ENCODE results near the gene GABBR1.
A peak's percentile ranks its signal among the peaks of the same experiment; 100 is the strongest.

The GABBR1 gene

DNA sequence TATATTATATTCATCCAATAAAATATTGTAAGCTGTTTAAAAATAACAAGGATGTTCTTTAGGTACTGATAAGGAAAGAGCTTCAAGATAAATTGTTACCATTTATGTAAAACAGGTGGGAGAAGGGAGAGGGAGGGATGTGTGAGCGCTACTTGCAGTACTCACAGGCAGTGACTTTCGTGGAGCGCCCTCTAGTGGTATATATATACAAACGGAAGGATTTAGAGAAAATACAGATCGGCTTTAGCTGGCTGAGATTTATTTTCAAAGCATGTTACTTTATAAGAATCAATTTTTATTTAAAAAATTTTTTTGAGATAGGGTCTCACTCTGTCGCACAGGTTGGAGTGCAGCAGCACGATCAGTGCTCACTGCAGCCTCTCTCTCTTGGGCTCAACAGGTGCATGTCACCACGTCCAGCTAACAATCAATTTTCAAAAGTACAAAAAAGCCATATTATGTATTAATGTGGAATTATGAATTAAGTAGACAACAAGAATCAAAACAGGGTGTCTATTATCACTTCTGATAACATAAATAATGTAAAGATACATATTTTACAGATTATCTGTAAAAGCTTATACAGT, 20.6 kb upstream of the GABBR1 start:
- peak; percentile 47 for DNase-seq (ENCODE audit: low spot score)

GRCh38 chr6:29652198-29652584, 19.2 kb upstream of the GABBR1 start:
- DNase-seq (ENCODE audit: low spot score): no peak

DNA sequence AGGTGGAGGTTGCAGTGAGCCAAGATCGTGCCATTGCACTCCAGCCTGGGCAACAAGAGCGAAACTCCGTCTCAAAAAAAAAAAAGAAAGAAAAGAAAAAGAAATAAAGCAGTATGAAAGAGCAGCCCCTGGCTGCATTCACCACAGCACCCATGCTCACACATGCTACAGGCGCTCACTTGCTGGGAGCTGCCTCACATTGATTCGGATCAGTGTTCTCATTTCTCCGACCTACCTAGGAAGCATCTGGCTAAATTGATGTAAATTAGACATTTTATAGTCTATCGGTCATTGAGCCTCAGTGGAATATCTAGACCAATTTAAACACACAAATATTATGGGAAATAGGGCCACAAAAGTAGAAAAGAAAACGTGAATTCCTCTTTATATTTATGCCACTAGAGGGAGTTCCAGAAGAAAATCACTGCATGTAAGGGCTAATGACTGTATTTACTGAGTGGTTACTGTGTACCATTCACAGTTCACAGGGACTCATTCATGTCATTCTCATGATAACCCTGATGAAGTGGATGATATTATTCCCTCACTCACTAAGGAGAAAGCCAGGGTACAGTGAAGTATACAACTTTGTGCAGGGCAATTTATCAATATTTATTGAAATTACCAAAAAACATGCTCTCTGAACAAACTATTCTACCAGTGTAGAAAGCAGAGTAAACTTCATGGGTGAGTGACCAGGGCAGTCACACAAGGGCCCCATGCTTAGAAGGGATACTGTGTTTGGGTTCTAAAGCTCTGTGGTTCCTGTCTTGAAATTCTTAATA, 18.6 kb upstream of the GABBR1 start:
- DNase-seq (ENCODE audit: low spot score): no peak

DNA sequence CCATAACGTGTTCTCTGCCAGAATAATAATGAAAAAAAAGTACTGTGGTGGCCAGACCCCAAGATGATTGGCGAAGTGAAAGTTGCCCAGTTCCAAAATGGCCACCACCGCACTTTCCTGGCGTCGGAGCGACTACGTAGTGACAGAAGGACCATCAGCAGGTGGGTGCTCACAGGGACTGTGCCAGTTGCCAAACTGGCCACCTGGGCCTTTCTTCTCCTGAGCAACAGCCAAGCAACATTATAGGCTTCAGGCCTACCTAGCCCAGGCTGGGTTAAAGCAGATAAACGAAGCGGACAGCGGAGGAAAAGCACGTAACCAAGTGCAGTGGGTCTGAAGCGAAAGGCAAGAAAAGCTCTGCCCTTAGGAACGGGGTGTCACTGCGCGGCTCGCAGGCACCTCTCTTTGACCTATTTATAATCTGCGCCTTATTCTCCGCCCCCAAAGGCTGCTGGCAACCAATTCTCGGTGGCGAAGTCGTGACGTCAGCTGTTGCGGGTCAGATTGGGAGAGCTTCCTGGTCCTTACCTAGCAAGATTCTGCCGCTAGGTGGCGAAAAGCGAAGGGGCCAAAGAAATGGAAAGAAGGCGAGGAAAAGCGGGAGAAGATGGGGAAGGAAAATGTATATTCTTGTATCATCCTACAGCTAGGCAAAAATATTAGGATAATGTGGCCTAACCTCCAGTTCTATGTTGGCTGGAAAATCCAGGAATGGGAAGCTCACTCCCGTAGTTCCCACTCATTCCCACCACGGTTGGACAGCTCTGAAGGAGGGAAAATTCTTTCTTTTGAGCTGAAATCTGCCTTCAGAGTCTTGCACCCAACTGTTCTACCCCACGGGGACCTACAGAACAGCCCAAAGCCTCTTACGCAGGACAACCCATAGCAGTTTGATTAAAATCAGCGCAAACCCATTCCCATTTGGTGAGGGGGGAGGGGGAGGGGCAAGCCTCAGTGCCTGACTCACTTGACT, 17.0 kb upstream of the GABBR1 start:
- peak; percentile 67 for DNase-seq (ENCODE audit: low spot score)

GRCh38 chr6:29647927-29648642, 15.1 kb upstream of the GABBR1 start:
- no peak for DNase-seq (ENCODE audit: low spot score)

DNA sequence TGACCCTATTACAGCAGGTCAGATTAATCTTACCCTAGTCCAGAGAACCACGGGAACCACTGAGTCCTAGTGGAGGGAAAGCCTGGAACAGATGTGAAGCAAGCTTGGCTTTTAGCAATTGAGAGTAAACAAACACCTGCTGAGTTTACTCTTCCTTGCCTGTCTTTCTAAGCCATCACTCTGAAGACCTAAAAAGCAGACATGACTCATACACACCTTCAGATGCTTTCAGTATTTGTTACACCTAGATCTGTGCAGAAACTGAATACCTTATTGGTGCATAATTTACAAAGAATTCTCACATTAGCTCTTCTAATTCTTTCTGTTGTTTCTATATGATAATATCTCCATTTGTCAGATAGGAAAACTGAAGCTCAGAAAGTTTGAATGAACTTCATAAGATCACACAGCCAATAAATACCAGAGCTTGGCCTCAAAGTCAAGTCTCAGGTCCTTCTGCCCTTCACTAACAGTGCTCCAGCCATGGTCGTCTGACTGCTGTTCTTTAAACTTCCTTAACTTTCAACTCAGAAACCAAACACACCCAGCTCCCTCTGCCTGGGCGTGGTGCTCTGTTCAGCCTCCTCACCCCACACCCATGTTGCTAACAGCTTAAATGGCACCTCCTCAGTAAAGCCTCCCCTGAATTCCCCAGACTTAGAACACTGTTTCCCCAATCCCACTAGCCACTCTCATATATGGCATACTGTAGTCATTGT, 8.6 kb upstream of the GABBR1 start:
- DNase-seq (ENCODE audit: low spot score): no peak

GRCh38 chr6:29637247-29637646, 4.3 kb upstream of the GABBR1 start:
- no peak for DNase-seq (ENCODE audit: low spot score)

- no peak for DNase-seq (ENCODE audit: low spot score)
Observed at GRCh38 chr6:29633534-29633905, 537 bp upstream of the GABBR1 start.

DNA sequence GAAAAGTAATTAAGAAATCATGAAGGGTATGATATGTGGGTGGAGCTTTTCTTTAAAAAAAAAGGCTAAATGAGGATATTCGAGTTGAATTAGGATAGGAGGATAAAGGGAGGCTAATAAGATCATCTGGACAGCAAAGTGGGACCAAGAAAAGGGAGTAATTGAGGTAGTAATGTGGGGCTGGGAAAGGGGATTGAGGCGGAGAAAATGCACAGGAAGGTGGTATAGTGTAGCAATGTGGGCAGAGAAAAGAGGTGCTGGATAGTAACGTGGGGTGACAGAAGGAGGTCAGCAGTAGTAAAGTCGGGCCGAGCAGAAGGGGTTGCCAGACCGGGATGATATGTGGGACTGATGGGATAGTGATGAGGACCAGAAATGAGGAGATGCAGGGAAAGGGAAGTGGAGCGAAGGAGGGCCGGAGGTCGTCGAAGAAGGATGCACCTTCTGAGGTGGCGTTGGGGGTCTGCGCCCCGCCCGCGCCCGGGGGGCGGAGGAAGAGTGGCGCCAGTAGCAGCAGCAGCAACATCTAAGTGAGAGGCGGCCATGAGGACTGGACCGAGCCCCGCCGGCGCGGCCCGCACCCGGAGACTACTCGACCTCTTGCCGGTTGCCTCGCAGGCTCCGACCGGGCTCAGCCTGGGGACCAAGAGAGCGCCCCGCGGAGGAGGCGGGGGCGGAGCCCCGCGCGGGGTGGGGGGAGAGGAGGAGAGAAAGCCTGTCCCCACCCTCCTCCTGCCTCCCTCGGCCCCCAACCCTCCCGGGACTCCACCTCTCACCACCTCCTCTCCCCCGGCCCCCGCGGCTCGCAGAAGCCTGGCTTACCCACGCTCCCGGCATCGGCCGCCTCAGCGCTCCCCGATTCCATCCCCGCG, 887 bp downstream of the GABBR1 start:
- no peak for DNase-seq (ENCODE audit: low spot score)

DNA sequence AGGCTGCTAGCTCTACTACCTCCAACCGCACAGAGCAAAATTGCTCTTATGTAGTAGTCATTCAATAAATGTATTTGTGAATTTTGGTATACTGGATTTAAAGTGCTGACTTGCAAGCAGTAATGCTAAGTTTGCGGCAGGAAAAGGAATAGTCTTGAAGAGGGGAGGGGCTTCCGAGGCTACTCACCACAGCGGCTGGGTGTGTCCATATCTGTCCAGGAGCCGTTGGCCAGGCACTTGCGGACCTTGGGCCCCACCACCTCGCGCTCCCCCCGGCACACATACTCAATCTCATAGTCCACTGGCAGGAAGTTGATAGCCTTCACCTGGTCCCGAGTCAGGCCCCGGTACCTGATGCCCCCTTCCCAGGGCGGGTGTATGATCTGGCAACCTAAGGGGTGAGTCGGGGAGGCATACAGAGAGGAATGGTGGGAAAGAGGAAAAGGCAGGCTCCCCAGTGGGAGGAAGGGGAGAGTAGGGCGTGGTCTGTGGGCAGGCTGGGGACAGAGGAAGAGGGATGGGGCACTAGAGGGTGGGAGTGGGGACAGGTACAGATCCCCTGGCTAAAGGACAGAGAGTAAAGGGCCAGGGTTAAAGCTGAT, 1.7 kb downstream of the GABBR1 start:
- no peak for DNase-seq (ENCODE audit: low spot score)

GRCh38 chr6:29630315-29630714, 2.7 kb downstream of the GABBR1 start:
- DNase-seq (ENCODE audit: low spot score): no peak

GRCh38 chr6:29629571-29629970, 3.4 kb downstream of the GABBR1 start:
- DNase-seq (ENCODE audit: low spot score): no peak

DNA sequence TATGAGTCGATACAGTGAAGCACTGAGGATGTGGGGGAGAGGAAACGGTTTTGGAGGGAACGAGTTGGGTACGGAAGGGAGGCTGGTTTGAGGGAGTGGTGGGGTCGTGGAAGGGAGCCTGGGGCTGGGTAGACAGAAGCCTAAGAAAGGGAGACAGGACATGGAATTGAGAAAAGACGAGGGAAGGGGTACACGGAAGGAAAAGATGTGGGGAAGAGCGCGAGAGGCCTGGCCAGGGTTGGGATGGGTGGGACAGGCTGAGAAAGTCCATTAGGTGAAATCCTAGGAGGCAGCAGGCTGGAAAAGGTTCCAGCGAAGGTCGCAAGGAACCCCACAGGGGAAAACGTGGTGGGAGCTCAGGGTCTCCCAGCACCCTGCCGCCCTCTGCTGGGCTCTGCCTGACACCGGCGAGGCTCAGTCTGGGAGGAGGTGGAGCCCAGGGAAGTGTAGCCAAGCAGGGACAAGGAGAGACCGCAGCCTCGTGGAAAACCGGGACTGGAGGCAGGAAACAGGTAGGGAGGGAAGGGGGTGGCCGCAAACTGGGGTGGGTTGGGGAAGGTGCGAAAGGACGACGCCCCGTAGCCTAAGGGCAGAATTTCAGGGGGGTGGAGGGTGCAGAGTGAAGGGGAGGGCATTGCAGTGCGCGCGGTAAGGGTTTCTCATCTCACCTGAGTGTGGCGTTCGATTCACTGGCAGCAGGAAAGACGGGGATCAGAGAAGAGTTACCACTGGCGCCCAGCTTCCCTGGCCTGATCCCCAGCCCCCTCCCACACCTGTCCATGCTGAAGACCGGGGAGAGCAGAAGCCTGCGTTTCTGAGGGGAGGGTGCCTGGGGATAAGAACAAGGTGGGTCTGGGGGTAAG, 4.3 kb downstream of the GABBR1 start:
- peak; percentile 91 for DNase-seq (ENCODE audit: low spot score)

DNA sequence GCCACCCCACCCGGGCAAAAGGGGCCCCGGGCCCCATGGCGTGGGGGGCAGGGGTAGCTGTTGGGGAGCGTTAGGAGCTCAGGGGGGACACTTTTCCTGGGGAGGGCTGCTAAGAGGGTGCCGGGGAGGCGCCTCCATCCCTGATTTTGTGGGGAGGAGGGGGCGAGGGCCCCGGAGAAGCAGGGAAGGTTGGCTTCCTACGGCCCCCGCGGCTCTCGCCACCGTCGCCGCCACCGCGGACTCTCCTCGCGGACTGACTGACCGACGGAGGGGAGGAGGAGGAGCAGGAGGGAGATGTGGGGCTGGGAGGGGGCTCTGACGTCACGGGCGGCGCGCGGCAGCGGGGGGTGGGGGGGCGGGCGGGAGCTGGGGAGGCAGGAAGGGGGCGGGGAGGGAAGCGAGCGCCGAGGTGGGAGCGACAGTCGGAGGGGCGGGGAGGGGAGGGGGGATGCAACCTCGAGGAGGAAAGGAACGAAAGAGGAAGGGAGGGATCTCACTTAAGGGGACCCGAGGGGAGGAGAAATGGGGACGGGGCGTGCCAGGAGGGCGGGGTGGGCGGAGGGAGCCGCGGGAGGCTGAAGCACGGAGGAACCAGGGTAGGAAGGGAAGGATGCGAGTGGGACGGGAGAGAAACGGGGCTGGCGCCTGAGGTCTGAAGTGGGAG, 5.1 kb downstream of the GABBR1 start:
- peak; percentile 40 for DNase-seq (ENCODE audit: low spot score)

GRCh38 chr6:29626948-29627754, 5.8 kb downstream of the GABBR1 start:
- DNase-seq (ENCODE audit: low spot score): no peak

- DNase-seq (ENCODE audit: low spot score): no peak
Observed at GRCh38 chr6:29625337-29625930, 7.5 kb downstream of the GABBR1 start.

DNA sequence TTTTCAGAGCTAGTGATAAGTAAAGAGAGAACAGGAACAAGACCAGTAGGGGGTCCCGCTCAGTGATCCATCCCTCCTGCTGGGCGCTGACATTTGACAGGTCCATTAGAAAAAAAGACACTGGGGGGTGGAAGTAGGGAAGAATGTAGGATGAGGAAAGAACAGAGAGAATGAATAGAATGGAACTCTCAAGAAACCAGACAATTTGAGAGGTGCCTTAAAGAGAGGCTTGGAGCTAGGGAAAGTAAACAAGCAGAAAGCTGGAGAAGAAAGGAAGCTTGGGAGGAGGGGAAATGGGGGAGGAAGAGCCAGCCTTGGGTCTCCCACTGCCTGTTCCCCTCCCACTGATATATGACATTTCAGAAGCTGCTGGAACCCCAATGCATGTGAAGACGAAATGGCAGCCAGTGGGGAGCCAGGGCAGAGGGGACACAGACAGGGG, 8.4 kb downstream of the GABBR1 start:
- no peak for DNase-seq (ENCODE audit: low spot score)
